AG09309 (cell line): Measurements from ENCODE around the gene PTGR1.
"Not testable (repeated sequence)": the region's sequence is repeated elsewhere in the genome, so short reads cannot be mapped to it uniquely, and the experiment has no call there.

Source experiments
- DNase-seq: peaks from one replicate; pipeline ENCODE4 v3.0.0-alpha.2; 2010; ENCODE audit warnings: low read depth
- H3K4me3 ChIP-seq: 2 replicates; pipeline ENCODE4 v1.5.1; 2011; ENCODE audit warnings: mild to moderate bottlenecking, low read depth, low read length, moderate library complexity; ENCODE audit not compliant: control insufficient read depth
- CTCF ChIP-seq: IDR thresholded peaks from 2 replicates; pipeline ENCODE4 v1.5.1; 2011; ENCODE audit warnings: mild to moderate bottlenecking, low read depth, low read length, inconsistent platforms; ENCODE audit not compliant: insufficient read depth, control insufficient read depth; ENCODE audit errors: missing control alignments

The PTGR1 gene

GRCh38 chr9:111582888-111583287 is 16.6 kb downstream of the PTGR1 start:
- no peak for DNase-seq
- H3K4me3 ChIP-seq: no peak overlapping the region
- no peak for TF ChIP-seq CTCF

- no peak overlapping the region for H3K4me3 ChIP-seq
- peak; percentile 87 for DNase-seq
- no peak for TF ChIP-seq CTCF
These were observed 26.4 kb downstream of the PTGR1 start for GRCh38 chr9:111572950-111573604.

- not testable (repeated sequence) for DNase-seq
These were observed 31.3 kb downstream of the PTGR1 start for GRCh38 chr9:111568127-111568526.

GRCh38 chr9:111566234-111566633 is 33.2 kb downstream of the PTGR1 start:
- no peak overlapping the region for H3K4me3 ChIP-seq
- TF ChIP-seq CTCF: no peak
- no peak for DNase-seq

More at GRCh38 chr9:111568127-111568526, 31.3 kb downstream of the PTGR1 start:
- H3K4me3 ChIP-seq: not testable (repeated sequence)

GRCh38 chr9:111561165-111561719 is 38.2 kb downstream of the PTGR1 start:
- H3K4me3 ChIP-seq: no peak overlapping the region
- no peak for TF ChIP-seq CTCF
- DNase-seq: no peak

- no peak overlapping the region for H3K4me3 ChIP-seq
- no peak for DNase-seq
- TF ChIP-seq CTCF: no peak
These were observed 40.3 kb downstream of the PTGR1 start for GRCh38 chr9:111559000-111559610.

GRCh38 chr9:111555425-111555824 is 44.0 kb downstream of the PTGR1 start:
- DNase-seq, H3K4me3 ChIP-seq: not testable (repeated sequence)
